ENCODE results near the gene LARGE2.

LARGE2 gene

GRCh38 chr11:45968901-45969300, 46.4 kb downstream of the LARGE2 start:
- DNase-seq, result no peak

- no peak for DNase-seq
These were observed 51.1 kb downstream of the LARGE2 start for GRCh38 chr11:45973601-45974000.

GRCh38 chr11:45974806-45975205, 52.4 kb downstream of the LARGE2 start:
- no peak for DNase-seq

Data from eye (tissue), 1 donor.